GM19043 (cell line): ENCODE results near the gene LRRK1.

Source experiments
- ATAC-seq: cut with Tn5 transposase; IDR thresholded peaks from one replicate; pipeline ENCODE4 v1.9.1; 2021; ENCODE audit warnings: low read depth; ENCODE audit not compliant: unreplicated experiment

The LRRK1 gene

GRCh38 chr15:100890051-100890720 lies 29.0 kb upstream of the LRRK1 start:
- no peak for ATAC-seq

GRCh38 chr15:100890850-100891249 lies 28.3 kb upstream of the LRRK1 start:
- no peak for ATAC-seq

GRCh38 chr15:100891307-100892012 lies 27.7 kb upstream of the LRRK1 start:
- no peak for ATAC-seq

- no peak for ATAC-seq
These were observed 27.2 kb upstream of the LRRK1 start for GRCh38 chr15:100892013-100892355.

- ATAC-seq: no peak
These were observed 25.7 kb upstream of the LRRK1 start for GRCh38 chr15:100893261-100893963.

GRCh38 chr15:100893964-100894295 lies 25.2 kb upstream of the LRRK1 start:
- ATAC-seq: no peak

- ATAC-seq: no peak
These were observed 23.4 kb upstream of the LRRK1 start for GRCh38 chr15:100895721-100896120.

GRCh38 chr15:100897221-100898151 lies 21.7 kb upstream of the LRRK1 start:
- no peak for ATAC-seq

GRCh38 chr15:100898152-100898490 lies 21.0 kb upstream of the LRRK1 start:
- no peak for ATAC-seq

- no peak for ATAC-seq
These were observed 20.3 kb upstream of the LRRK1 start for GRCh38 chr15:100898661-100899462.

GRCh38 chr15:100899601-100900000 lies 19.6 kb upstream of the LRRK1 start:
- no peak for ATAC-seq

GRCh38 chr15:100900136-100900794 lies 18.9 kb upstream of the LRRK1 start:
- ATAC-seq: no peak

GRCh38 chr15:100900795-100901169 lies 18.4 kb upstream of the LRRK1 start:
- ATAC-seq: no peak

- ATAC-seq: no peak
These were observed 17.9 kb upstream of the LRRK1 start for GRCh38 chr15:100901296-100901695.

GRCh38 chr15:100901702-100902435 lies 17.3 kb upstream of the LRRK1 start:
- no peak for ATAC-seq

- no peak for ATAC-seq
These were observed 16.6 kb upstream of the LRRK1 start for GRCh38 chr15:100902436-100903167.

- ATAC-seq: no peak
These were observed 16.0 kb upstream of the LRRK1 start for GRCh38 chr15:100903168-100903554.

GRCh38 chr15:100905850-100906249 lies 13.3 kb upstream of the LRRK1 start:
- ATAC-seq: no peak
